NT2/D1 (cell line): ENCODE data around the gene ANGEL1.

Experiments used
- SUZ12 ChIP-seq: IDR thresholded peaks from 2 replicates; pipeline ENCODE4 v1.6.1; 2011; ENCODE audit not compliant: insufficient read length, insufficient read depth; ENCODE audit errors: extremely low read depth
- YY1 ChIP-seq: IDR thresholded peaks from 2 replicates; pipeline ENCODE4 v1.6.1; 2011; ENCODE audit not compliant: insufficient read length, insufficient read depth
- ZNF274 ChIP-seq: IDR thresholded peaks from 2 replicates; pipeline ENCODE4 v1.6.1; 2011; ENCODE audit warnings: mild to moderate bottlenecking, low read depth, low read length

DNA sequence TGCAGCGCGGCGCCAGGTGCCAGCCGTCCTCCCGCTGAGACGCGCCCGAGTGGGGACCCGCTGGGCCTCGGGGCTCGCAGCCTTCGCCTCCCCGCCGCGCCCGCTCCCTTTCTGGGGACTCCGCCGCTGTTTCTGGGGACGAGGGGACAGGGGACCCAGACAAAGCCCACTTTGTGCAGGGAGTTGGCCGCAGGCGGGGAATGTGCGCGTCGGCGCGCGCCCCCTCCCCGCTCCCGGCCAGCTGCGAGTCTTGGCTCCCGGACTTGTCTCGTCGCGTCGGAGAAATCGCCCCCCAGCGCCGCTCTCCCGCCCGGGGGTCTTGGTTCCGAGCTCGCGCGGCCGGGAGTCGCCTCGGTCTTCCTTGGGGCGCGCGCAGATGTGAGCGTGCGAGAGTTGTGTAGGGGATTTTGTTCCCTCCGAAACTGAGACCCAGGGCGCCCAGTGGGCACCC, 50.7 kb downstream of the ANGEL1 start:
- no peak for TF ChIP-seq YY1
- TF ChIP-seq SUZ12, result no peak
- no peak for TF ChIP-seq ZNF274
